Measurements from ENCODE around the gene HS3ST5.

- TF ChIP-seq POLR2A (IDR thresholded peaks at IDR 0.05) (no peak), CTCF (IDR thresholded peaks at IDR 0.05) (no peak)
Measured at GRCh38 chr6:114284281-114284680, 58.5 kb downstream of the HS3ST5 start.

Data from thyroid gland (tissue), 4 donors.